Jurkat, Clone E6-1 (cell line): Measurements from ENCODE around the gene ZPBP2. TPM values are rescaled to one million over a fixed set of nuclear protein-coding genes. Genes with fewer than 3 reads are reported as not detected.
"Not testable (repeated sequence)": the region's sequence is repeated elsewhere in the genome, so short reads cannot be mapped to it uniquely, and the experiment has no call there.

Experiments
- DNase-seq: peaks from one replicate; pipeline ENCODE4 v3.0.0-alpha.2; 2011; ENCODE audit warnings: low read depth, low spot score
- H3K4me3 ChIP-seq: 2 replicates; pipeline ENCODE4 v1.5.1; 2011; ENCODE audit warnings: mild to moderate bottlenecking, low read length, control low read depth, moderate library complexity
- polyA plus RNA-seq: library from polyadenylated mRNA; unstranded; fragments of >200 nt; gene quantifications from one replicate; pipeline ENCODE4 v1.2.1, GENCODE V29; 2012; ENCODE audit warnings: missing spikeins; ENCODE audit not compliant: insufficient read length, insufficient read depth

Gene ZPBP2
- not detected for polyA plus RNA-seq

GRCh38 chr17:39867880-39868553 lies at the start of gene ZPBP2:
ZPBP2 (plus strand) TSS chr17:39868202; CDS start chr17:39868355, 153 bp downstream.
- H3K4me3 ChIP-seq: no peak within 1 kb of the TSS
- no peak for DNase-seq

GRCh38 chr17:39818358-39819000 lies 49.5 kb upstream of the ZPBP2 start:
- DNase-seq: no peak
- H3K4me3 ChIP-seq: no peak overlapping the region

DNA sequence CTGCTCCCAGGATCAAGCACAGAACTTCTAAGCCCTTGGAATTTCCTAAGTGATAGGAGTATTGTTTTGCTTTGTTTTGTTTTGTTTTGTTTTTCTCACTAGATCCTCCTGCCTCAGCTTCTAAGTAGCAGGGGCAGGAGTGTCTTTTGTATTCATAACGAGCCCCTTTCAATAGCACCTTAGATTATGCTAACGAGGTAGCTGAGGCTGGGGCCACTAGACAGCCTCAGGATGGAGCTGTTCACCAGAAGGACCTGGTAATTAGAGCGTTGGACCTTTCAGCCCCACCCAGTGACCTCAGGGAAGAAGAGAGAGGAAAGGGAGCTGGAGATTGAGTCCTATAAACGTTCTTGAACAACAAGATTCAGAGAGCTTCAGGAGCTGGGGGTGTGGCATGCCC lies 47.5 kb upstream of the ZPBP2 start:
- H3K4me3 ChIP-seq: no peak overlapping the region

GRCh38 chr17:39820987-39821386 lies 47.0 kb upstream of the ZPBP2 start:
- no peak overlapping the region for H3K4me3 ChIP-seq
- no peak for DNase-seq

More for the DNA sequence above, 47.5 kb upstream of the ZPBP2 start:
- no peak for DNase-seq

GRCh38 chr17:39822051-39822451 lies 46.0 kb upstream of the ZPBP2 start:
- DNase-seq: no peak
- H3K4me3 ChIP-seq: no peak overlapping the region

- DNase-seq: no peak
- no peak overlapping the region for H3K4me3 ChIP-seq
Measured at GRCh38 chr17:39823407-39824054, 44.5 kb upstream of the ZPBP2 start.

GRCh38 chr17:39826334-39826733 lies 41.7 kb upstream of the ZPBP2 start:
- no peak for DNase-seq

GRCh38 chr17:39828443-39828842 lies 39.6 kb upstream of the ZPBP2 start:
- no peak for DNase-seq
- H3K4me3 ChIP-seq: no peak overlapping the region

More at GRCh38 chr17:39826334-39826733, 41.7 kb upstream of the ZPBP2 start:
- H3K4me3 ChIP-seq: no peak overlapping the region

GRCh38 chr17:39831588-39831987 lies 36.4 kb upstream of the ZPBP2 start:
- DNase-seq: no peak
- H3K4me3 ChIP-seq: no peak overlapping the region

GRCh38 chr17:39834017-39834416 lies 34.0 kb upstream of the ZPBP2 start:
- no peak overlapping the region for H3K4me3 ChIP-seq
- no peak for DNase-seq

- DNase-seq: no peak
- H3K4me3 ChIP-seq: no peak overlapping the region
Measured at GRCh38 chr17:39835038-39835786, 32.8 kb upstream of the ZPBP2 start.

- no peak overlapping the region for H3K4me3 ChIP-seq
- no peak for DNase-seq
Measured at GRCh38 chr17:39836117-39836516, 31.9 kb upstream of the ZPBP2 start.

- DNase-seq: no peak
- H3K4me3 ChIP-seq: no peak overlapping the region
Measured at GRCh38 chr17:39838057-39838456, 29.9 kb upstream of the ZPBP2 start.

- DNase-seq: no peak
- no peak overlapping the region for H3K4me3 ChIP-seq
Measured at GRCh38 chr17:39838784-39839183, 29.2 kb upstream of the ZPBP2 start.

GRCh38 chr17:39841134-39841683 lies 26.8 kb upstream of the ZPBP2 start:
- no peak overlapping the region for H3K4me3 ChIP-seq
- DNase-seq: no peak

DNA sequence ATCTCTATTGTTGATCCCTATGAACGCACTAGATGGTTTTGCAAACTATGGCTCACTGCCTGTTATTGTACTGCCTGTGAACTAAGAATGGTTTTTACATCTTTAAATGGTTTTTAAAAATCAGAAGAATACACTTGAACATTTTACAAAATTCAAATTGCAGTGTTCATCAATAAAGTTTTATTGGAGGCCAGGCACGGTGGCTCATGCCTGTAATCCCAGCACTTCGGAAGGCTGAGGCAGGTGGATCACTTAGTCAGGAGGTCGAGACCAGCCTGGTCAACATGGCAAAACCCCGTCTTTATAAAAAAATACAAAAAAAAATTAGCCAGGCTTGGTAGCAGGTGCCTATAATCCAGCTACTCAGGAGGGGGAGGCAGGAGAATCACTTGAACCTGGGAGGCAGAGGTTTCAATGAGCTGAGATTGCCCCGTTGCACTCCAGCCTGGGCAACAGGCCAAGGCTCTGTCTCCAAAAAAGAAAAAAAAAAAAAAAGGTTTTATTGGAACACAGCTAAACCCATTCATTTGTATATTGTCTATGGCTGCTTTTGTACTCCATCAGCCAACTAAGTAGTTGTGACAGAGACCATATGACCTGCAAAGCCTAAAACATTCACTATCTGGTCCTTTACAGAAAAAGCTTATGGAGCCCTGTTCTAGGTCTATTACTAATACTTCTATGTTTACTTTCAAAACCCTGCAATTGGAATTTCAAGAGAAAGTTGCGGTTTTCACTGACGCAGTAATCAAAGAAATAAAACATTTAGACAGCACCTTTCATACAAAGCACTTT lies 22.8 kb upstream of the ZPBP2 start:
- DNase-seq: no peak
- no peak overlapping the region for H3K4me3 ChIP-seq

DNA sequence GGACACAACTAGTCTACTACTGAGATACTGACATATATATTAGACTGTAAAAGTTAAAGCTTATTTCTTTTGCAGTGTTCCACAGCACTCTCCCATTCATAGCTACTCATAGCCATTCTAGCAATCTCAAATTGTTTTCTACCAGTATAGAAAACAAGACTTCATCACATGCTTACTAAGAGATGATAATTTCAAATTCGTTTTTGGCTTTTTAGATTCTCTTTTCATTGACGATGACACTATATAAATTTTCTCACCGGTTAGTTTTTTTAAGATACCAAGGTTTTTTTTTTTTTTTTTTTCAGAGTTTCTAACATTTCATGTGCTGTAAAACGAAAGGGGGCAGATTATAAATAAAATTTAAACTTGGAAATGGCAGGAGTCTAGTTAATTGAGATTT lies 21.8 kb upstream of the ZPBP2 start:
- no peak overlapping the region for H3K4me3 ChIP-seq
- no peak for DNase-seq

DNA sequence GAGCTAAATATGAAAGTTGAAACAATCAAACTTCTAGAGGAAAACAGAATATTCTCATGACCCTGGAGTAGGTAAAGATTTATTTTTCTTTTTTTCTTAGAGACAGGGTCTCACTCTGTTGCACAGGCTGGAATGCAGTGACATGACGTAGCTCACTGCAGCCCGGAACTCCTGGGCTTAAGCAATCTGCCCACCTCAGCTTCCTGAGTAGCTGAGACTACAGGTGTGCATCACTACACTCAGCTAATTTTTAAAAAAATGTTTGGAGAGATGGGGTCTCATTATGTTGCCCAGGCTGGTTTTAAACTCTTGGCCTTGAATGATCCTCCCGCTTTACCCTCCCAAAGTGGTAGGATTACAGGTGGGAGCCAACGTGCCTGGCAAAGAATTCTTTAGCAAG lies 19.4 kb upstream of the ZPBP2 start:
- DNase-seq: no peak
- H3K4me3 ChIP-seq: no peak overlapping the region

DNA sequence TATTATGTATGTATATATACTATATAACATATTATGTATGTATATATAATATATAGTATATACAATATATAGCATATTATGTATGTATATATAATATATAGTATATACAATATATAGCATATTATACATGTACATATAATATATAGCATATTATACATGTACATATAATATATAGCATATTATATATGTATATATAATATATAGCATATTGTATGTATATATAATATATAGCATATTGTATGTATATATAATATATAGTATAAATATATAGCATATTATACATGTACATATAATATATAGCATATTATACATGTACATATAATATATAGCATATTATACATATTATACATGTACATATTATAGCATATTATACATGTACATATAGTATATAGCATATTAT lies 17.8 kb upstream of the ZPBP2 start:
- DNase-seq, H3K4me3 ChIP-seq: not testable (repeated sequence)
